PFSK-1 (cell line): ENCODE measurements around the gene CD34.

ENCODE experiments used
- FOXP2 ChIP-seq: optimal IDR thresholded peaks from 2 replicates; pipeline ENCODE3; 2011; ENCODE audit warnings: borderline replicate concordance, control low read depth, inconsistent platforms; ENCODE audit not compliant: insufficient read depth; ENCODE audit errors: extremely low read length, extremely low read depth
- POLR2AphosphoS5 ChIP-seq: IDR thresholded peaks from 2 replicates; pipeline ENCODE4 v1.6.1; 2012; ENCODE audit warnings: low read depth, mild to moderate bottlenecking, control low read depth, low read length, moderate library complexity
- REST ChIP-seq, 2 experiments: IDR thresholded peaks; 2 replicates each; pipeline versions ENCODE4 v1.6.1 to v1.8.0; 2011 to 2012; ENCODE audit warnings: low read depth in 2 of 2, low read length in 2 of 2, control low read depth in 1 of 2, inconsistent platforms in 1 of 2, mild to moderate bottlenecking in 1 of 2, moderate library complexity in 1 of 2; ENCODE audit not compliant: insufficient read depth in 1 of 2
- SIN3A ChIP-seq: IDR thresholded peaks from 2 replicates; pipeline ENCODE4 v1.6.1; 2012; ENCODE audit warnings: mild to moderate bottlenecking, low read length, moderate library complexity, borderline replicate concordance; ENCODE audit not compliant: insufficient read depth
- TAF1 ChIP-seq: IDR thresholded peaks from 2 replicates; pipeline ENCODE4 v1.6.1; 2012; ENCODE audit warnings: low read length, control low read depth, borderline replicate concordance; ENCODE audit not compliant: insufficient read depth

Gene CD34

GRCh38 chr1:207849646-207850045 is 61.3 kb downstream of the CD34 start:
- TF ChIP-seq REST (IDR thresholded peaks at IDR 0.05; ENCODE audit: insufficient read depth in 1 of 2, low read depth in 2 of 2, low read length in 2 of 2), result no peak
- TF ChIP-seq TAF1, result no peak
- no peak for TF ChIP-seq POLR2AphosphoS5
- no peak for TF ChIP-seq FOXP2

GRCh38 chr1:207849016-207849415 is 61.9 kb downstream of the CD34 start:
- TF ChIP-seq POLR2AphosphoS5 (no peak), REST (IDR thresholded peaks at IDR 0.05; ENCODE audit: insufficient read depth in 1 of 2, low read depth in 2 of 2, low read length in 2 of 2) (no peak), FOXP2 (no peak), SIN3A (no peak), TAF1 (no peak)

- no peak for TF ChIP-seq SIN3A
- TF ChIP-seq TAF1, result 0 out of 2 replicates have a peak, but pooled peaks have one; percentile 18
- no peak for TF ChIP-seq FOXP2
- TF ChIP-seq POLR2AphosphoS5, result peak; percentile 40; the same call in 1 of the 2 replicates
- no peak for TF ChIP-seq REST (IDR thresholded peaks at IDR 0.05; ENCODE audit: insufficient read depth in 1 of 2, low read depth in 2 of 2, low read length in 2 of 2)
Measured at GRCh38 chr1:207848234-207848633, 62.7 kb downstream of the CD34 start.

- no peak for TF ChIP-seq REST (IDR thresholded peaks at IDR 0.05; ENCODE audit: insufficient read depth in 1 of 2, low read depth in 2 of 2, low read length in 2 of 2)
- TF ChIP-seq SIN3A, result no peak
- TF ChIP-seq TAF1, result no peak
- TF ChIP-seq POLR2AphosphoS5, result no peak
- TF ChIP-seq FOXP2, result no peak
Measured at GRCh38 chr1:207847116-207847515, 63.8 kb downstream of the CD34 start.

- TF ChIP-seq POLR2AphosphoS5 (no peak), REST (IDR thresholded peaks at IDR 0.05; ENCODE audit: insufficient read depth in 1 of 2, low read depth in 2 of 2, low read length in 2 of 2) (no peak), SIN3A (no peak), FOXP2 (no peak), TAF1 (no peak)
Measured at GRCh38 chr1:207845109-207845508, 65.8 kb downstream of the CD34 start.
